GM12878 (cell line): Measurements from ENCODE around the gene GPC6. TPM values are rescaled to one million over a fixed set of nuclear protein-coding genes. Genes with fewer than 3 reads are reported as not detected.

Source experiments
- ATAC-seq: fragments of 200-7000 bp; cut with Tn5 transposase; 3 replicates; pipeline ENCODE4 v1.9.1; 2020; ENCODE audit warnings: mild to moderate bottlenecking, moderate library complexity
- BruUV-seq: library from RNA; stranded (reverse); fragments of 400-500 nt; replicated peaks from 2 replicates; lab custom pipeline; 2021; lab: Mats Ljungman, UMichigan
- CTCF ChIA-PET: fragments of 300-600 bp; sonication (Branson Sonifier 250); formaldehyde crosslinking; extraction: SDS; loops from one replicate; lab custom pipeline; 2021; ENCODE audit warnings: inconsistent platforms; lab: Yijun Ruan, JAX
- POLR2A ChIA-PET: fragments of 350-600 bp; formaldehyde crosslinking; extraction: SDS; loops from one replicate; lab custom pipeline; 2021; ENCODE audit warnings: inconsistent platforms; lab: Charles Lee
- RAD21 ChIA-PET: fragments of 300-600 bp; sonication (Branson Sonifier 250); formaldehyde crosslinking; loops from one replicate; lab custom pipeline; 2023; ENCODE audit warnings: antibody characterized with exemption; ENCODE audit not compliant: unreplicated experiment; lab: Charles Lee
- SMC1A ChIA-PET: fragments of 300-600 bp; sonication (Branson Sonifier 250); formaldehyde crosslinking; loops from one replicate; lab custom pipeline; 2023; ENCODE audit not compliant: unreplicated experiment, uncharacterized antibody; lab: Charles Lee
- DNase-seq: peaks from one replicate; pipeline ENCODE4 v3.0.0-alpha.2; 2011; ENCODE audit warnings: low read depth, low spot score
- FAIRE-seq: peaks from 3 replicates; lab custom pipeline; 2011; peaks lifted over from hg19 to GRCh38; lab: Jason Lieb, UNC
- H2AFZ ChIP-seq: 2 replicates; pipeline ENCODE4 v1.6.0; 2011; ENCODE audit warnings: low read depth, low read length, control low read depth; ENCODE audit not compliant: control insufficient read depth
- H3K27ac ChIP-seq: 2 replicates; pipeline ENCODE4 v1.5.1; 2011; ENCODE audit warnings: control low read depth; ENCODE audit not compliant: control insufficient read depth, insufficient read depth
- H3K27me3 ChIP-seq, 2 experiments: replicated peaks in 1 of 2; 2 replicates each; pipeline versions ENCODE4 v1.6.0 to v1.6.1; 2011; ENCODE audit warnings: low read length in 1 of 2; ENCODE audit not compliant: control insufficient read depth in 2 of 2, insufficient read depth in 2 of 2
- H3K36me3 ChIP-seq, 2 experiments: 2 replicates each; pipeline ENCODE4 v1.5.1; 2011; ENCODE audit warnings: low read length in 1 of 2; ENCODE audit not compliant: control insufficient read depth in 2 of 2, insufficient read depth in 2 of 2
- H3K4me1 ChIP-seq: 2 replicates; pipeline ENCODE4 v1.6.1; 2011; ENCODE audit warnings: mild to moderate bottlenecking, low read length, moderate library complexity, mixed read lengths; ENCODE audit not compliant: control insufficient read depth, insufficient read depth
- H3K4me2 ChIP-seq: 2 replicates; pipeline ENCODE4 v1.6.0; 2011; ENCODE audit warnings: control low read depth; ENCODE audit not compliant: control insufficient read depth, insufficient read depth
- H3K4me3 ChIP-seq: fragments of 200-600 bp; sonication (generic); 2 replicates; pipeline ENCODE4 v1.5.1; 2016
- H3K79me2 ChIP-seq: 2 replicates; pipeline ENCODE4 v1.6.0; 2011; ENCODE audit warnings: low read length; ENCODE audit not compliant: control insufficient read depth, insufficient read depth
- H3K9ac ChIP-seq: 2 replicates; pipeline ENCODE4 v1.8.0; 2011; ENCODE audit warnings: low read length, control low read depth, mixed read lengths; ENCODE audit not compliant: control insufficient read depth, insufficient read depth
- H3K9me3 ChIP-seq: replicated peaks from 3 replicates; pipeline ENCODE4 v1.5.1; 2011; ENCODE audit warnings: mild to moderate bottlenecking, low read length; ENCODE audit not compliant: control insufficient read depth, insufficient read depth
- H4K20me1 ChIP-seq: 2 replicates; pipeline ENCODE4 v1.6.0; 2011; ENCODE audit not compliant: control insufficient read depth, insufficient read depth
- CHD1 ChIP-seq: IDR thresholded peaks from 2 replicates; pipeline ENCODE4 v1.6.1; 2012; ENCODE audit warnings: low read depth, low read length, improper control_type of control experiment
- HDGF ChIP-seq: fragments of 450-650 bp; IDR thresholded peaks from 2 replicates; pipeline ENCODE4 v1.6.1; 2016; ENCODE audit warnings: antibody characterized with exemption
- MTA2 ChIP-seq: fragments of 450-650 bp; IDR thresholded peaks from 2 replicates; pipeline ENCODE4 v1.6.1; 2016; ENCODE audit warnings: low read depth, mild to moderate bottlenecking, moderate library complexity
- STAT3 ChIP-seq: IDR thresholded peaks from 2 replicates; pipeline ENCODE4 v1.6.1; 2011; ENCODE audit warnings: low read depth, low read length, improper control_type of control experiment
- ZZZ3 ChIP-seq: IDR thresholded peaks from 2 replicates; pipeline ENCODE4 v1.6.1; 2011; ENCODE audit warnings: low read depth; ENCODE audit not compliant: control insufficient read depth, insufficient read length
- WGBS: methylation state at CpG from one replicate; pipeline ENCODE4 v1.1.6; 2016; ENCODE audit warnings: low lambda C conversion rate; ENCODE audit not compliant: insufficient replicate concordance, insufficient coverage; ENCODE audit errors: missing lambda C conversion rate; 5-methylcytosine and 5-hydroxymethylcytosine counted together
- in situ Hi-C: fragments of 300-500 bp; cut with MboI; formaldehyde crosslinking; loops from 9 replicates; pipeline ENCODE4 v1.14.3; 2018; ENCODE audit warnings: mixed read lengths
- intact Hi-C: fragments of 100-400 bp; cut with micrococcal nuclease; formaldehyde crosslinking; loops from one replicate; pipeline ENCODE4 v1.14.2; 2022; ENCODE audit not compliant: unreplicated experiment
- polyA plus RNA-seq, 11 experiments: library from polyadenylated mRNA; depleted of rRNA in 4 of 11; unstranded in 6 of 11; stranded (reverse) in 5 of 11; fragments of >200 nt; fragmentation: Nextera tagmentation in 4 of 11; fragmentation: Illumina TruSeq in 1 of 11; extraction: Ambion mirVana in 4 of 11; extraction: Trizol in 1 of 11; gene quantifications; 1 replicate in 1 of 11; 2 replicates in 10 of 11; pipeline versions ENCODE4 v1.2.1 to v1.2.3, GENCODE V29; 2011 to 2016; ENCODE audit warnings: inconsistent platforms in 2 of 11, missing spikeins in 2 of 11, low read depth in 1 of 11
- total RNA-seq, 4 experiments: library from RNA; depleted of rRNA in 3 of 4; stranded (reverse); fragments of >200 nt in 3 of 4; fragmentation: Illumina TruSeq in 1 of 4; extraction: Trizol in 1 of 4; gene quantifications; 2 replicates each; pipeline versions ENCODE4 v1.2.1 to v1.2.3, GENCODE V29; 2013 to 2021
- TF ChIP-seq, protein P1 (sequence below): IDR thresholded peaks from 2 replicates; pipeline ENCODE4 v1.6.1; 2012; ENCODE audit warnings: low read depth, low read length, improper control_type of control experiment

The GPC6 gene
- total and polyA plus RNA-seq, 10 of the 15 experiments (the other 5 are each of a cell fraction or from before 2014, with no cell fraction given), result 0.03 to 0.04 (median 0.03) TPM; not detected in 7

DNA sequence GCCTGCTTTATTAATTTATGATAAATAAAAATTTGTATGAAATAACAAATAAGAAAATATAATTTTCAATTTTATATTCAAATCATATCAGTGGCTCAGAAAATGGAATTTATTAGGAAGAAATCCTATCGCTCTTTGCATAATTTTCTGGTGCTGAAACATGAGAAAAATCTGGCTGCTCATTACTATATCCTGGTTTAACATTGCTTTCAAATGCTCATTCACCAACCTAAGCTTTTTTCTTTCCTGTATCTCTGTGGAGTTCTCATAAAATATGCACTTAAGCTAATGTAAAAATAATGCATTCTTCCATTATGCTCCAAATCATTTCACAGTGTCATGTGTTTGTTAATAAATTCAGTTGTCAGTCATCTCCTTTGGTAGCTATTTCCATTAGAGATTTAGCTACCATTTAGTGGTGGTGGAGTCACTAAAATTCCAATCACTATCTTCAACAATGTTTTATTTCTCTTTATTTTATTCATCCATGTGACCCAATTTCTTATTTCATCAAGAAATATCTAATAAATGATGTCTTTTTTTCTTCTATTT, 754.9 kb downstream of the GPC6 start:
- H3K27me3 ChIP-seq, result no peaks in the 10 kb centered on the region
- 96% methylated on average over 1 of the region's 1 CpG for WGBS
- no peak overlapping the region for H2AFZ ChIP-seq
- no peak overlapping the region for H3K27ac ChIP-seq
- no peaks in the 10 kb centered on the region for H4K20me1 ChIP-seq
- H3K4me2 ChIP-seq, result no peak overlapping the region
- H3K9me3 ChIP-seq, result no peaks in the 10 kb centered on the region
- no peak for FAIRE-seq
- no peak for ATAC-seq
- ChIA-PET CTCF (no interaction called here), RAD21 (interaction anchor here (0.6 kb wide), 1 partner anchor 1508 kb away, joined by 3 read pairs; no protein-coding TSS in a partner anchor), POLR2A (interaction anchor here (0.5 kb wide), 1 partner anchor 452 kb away, joined by 5 read pairs; no protein-coding TSS in a partner anchor), SMC1A (no interaction called here)
- DNase-seq, result no peak
- no peaks in the 10 kb centered on the region for H3K4me1 ChIP-seq
- TF ChIP-seq, protein P1, sequence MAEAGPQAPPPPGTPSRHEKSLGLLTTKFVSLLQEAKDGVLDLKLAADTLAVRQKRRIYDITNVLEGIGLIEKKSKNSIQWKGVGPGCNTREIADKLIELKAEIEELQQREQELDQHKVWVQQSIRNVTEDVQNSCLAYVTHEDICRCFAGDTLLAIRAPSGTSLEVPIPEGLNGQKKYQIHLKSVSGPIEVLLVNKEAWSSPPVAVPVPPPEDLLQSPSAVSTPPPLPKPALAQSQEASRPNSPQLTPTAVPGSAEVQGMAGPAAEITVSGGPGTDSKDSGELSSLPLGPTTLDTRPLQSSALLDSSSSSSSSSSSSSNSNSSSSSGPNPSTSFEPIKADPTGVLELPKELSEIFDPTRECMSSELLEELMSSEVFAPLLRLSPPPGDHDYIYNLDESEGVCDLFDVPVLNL, result no peak
- TF ChIP-seq MTA2, result no peak
- no peak for TF ChIP-seq ZZZ3
- no peak for TF ChIP-seq HDGF
- TF ChIP-seq STAT3, result no peak
- TF ChIP-seq CHD1, result no peak
- H3K36me3 ChIP-seq, result no peaks in the 10 kb centered on the region
- no peaks in the 10 kb centered on the region for H3K79me2 ChIP-seq
- no peak overlapping the region for H3K4me3 ChIP-seq
- in situ Hi-C loops, result no loop called here
- intact Hi-C loops, result no loop called here
- H3K9ac ChIP-seq, result no peak overlapping the region
- BruUV-seq, result no TSS peak
